Testis (tissue), 3 donors: Measurements from ENCODE around the gene FRMD3. TPM values are rescaled to one million over a fixed set of nuclear protein-coding genes. Genes with fewer than 3 reads are reported as not detected.

Source experiments
- DNase-seq: peaks from one replicate; pipeline ENCODE4 v3.0.0-alpha.2; 2019
- H3K27ac ChIP-seq, 2 donors: fragments of 200-600 bp; sonication (generic); one replicate each; pipeline ENCODE4 v1.5.1; 2019
- H3K27me3 ChIP-seq: fragments of 200-600 bp; sonication (generic); one replicate; pipeline ENCODE4 v1.5.1; 2019
- H3K36me3 ChIP-seq: fragments of 200-600 bp; sonication (generic); one replicate; pipeline ENCODE4 v1.5.1; 2017; ENCODE audit warnings: low read depth; ENCODE audit errors: missing control alignments
- H3K4me1 ChIP-seq: fragments of 200-600 bp; sonication (generic); one replicate; pipeline ENCODE4 v1.5.1; 2019
- H3K4me3 ChIP-seq, 2 donors: fragments of 200-600 bp; sonication (generic); one replicate each; pipeline ENCODE4 v1.5.1; 2017 to 2019
- H3K9me3 ChIP-seq: fragments of 200-600 bp; sonication (generic); one replicate; pipeline ENCODE4 v1.5.1; 2017
- CTCF ChIP-seq, 3 experiments: fragments of 450-650 bp in 2 of 3; fragments of 200-600 bp in 1 of 3; sonication (generic) in 1 of 3; IDR thresholded peaks; one replicate each; pipeline ENCODE4 v1.5.1; 2016 to 2019; ENCODE audit warnings: antibody characterized with exemption in 3 of 3, mild to moderate bottlenecking in 2 of 3, moderate library complexity in 1 of 3
- POLR2A ChIP-seq: fragments of 450-650 bp; IDR thresholded peaks from one replicate; pipeline ENCODE4 v1.6.1; 2017; ENCODE audit warnings: antibody characterized with exemption, mild to moderate bottlenecking, moderate library complexity
- WGBS, 2 donors: methylation state at CpG; one replicate each; pipeline ENCODE4 v1.1.5; 2018; 5-methylcytosine and 5-hydroxymethylcytosine counted together
- intact Hi-C: fragments of 100-400 bp; cut with DNase I; formaldehyde crosslinking; loops from one replicate; pipeline ENCODE4 v1.15.1; 2023; ENCODE audit warnings: low total_unique reads
- polyA plus RNA-seq: library from polyadenylated mRNA; stranded (reverse); fragments of 350-450 nt; fragmentation: Illumina TruSeq; extraction: RNeasy Lipid Tissue Mini Kit (QIAGEN cat#74804); gene quantifications from one replicate; pipeline ENCODE4 v1.2.3, GENCODE V29; 2014; ENCODE audit warnings: low read depth, low replicate concordance; ENCODE audit not compliant: insufficient read depth
- total RNA-seq, 2 donors: library from RNA; depleted of rRNA; stranded (reverse); fragments of >200 nt; gene quantifications; one replicate each; pipeline ENCODE4 v1.2.3, GENCODE V29; 2016

FRMD3 gene
- total and polyA plus RNA-seq, 3 donors from 2014 or later = 5.5 to 16.2 (median 12.5) TPM

GRCh38 chr9:83574482-83574881 lies 36.3 kb upstream of the FRMD3 start:
- H3K4me1 ChIP-seq = no peaks in the 10 kb centered on the region
- no peak overlapping the region for H3K4me3 ChIP-seq
- no peak for DNase-seq
- TF ChIP-seq POLR2A (no peak), CTCF (IDR thresholded peaks at IDR 0.05) (no peak)
- no peaks in the 10 kb centered on the region for H3K9me3 ChIP-seq
- intact Hi-C loops = no loop called here
- H3K27me3 ChIP-seq = no peaks in the 10 kb centered on the region
- WGBS, 2 donors = 61 to 67% methylated on average over 1 of the region's 1 CpG
- H3K27ac ChIP-seq = no peak overlapping the region
- no peaks in the 10 kb centered on the region for H3K36me3 ChIP-seq

GRCh38 chr9:83572524-83572923 lies 34.3 kb upstream of the FRMD3 start:
- Histone ChIP-seq H3K27ac (no peak overlapping the region), H3K4me1 (no peaks in the 10 kb centered on the region), H3K27me3 (no peaks in the 10 kb centered on the region), H3K4me3 (no peak overlapping the region), H3K9me3 (no peaks in the 10 kb centered on the region), H3K36me3 (no peaks in the 10 kb centered on the region)
- no peak for DNase-seq
- intact Hi-C loops = no loop called here
- WGBS, 2 donors = 80 to 87% methylated on average over 5 of the region's 5 CpGs
- TF ChIP-seq CTCF (IDR thresholded peaks at IDR 0.05) (no peak), POLR2A (no peak)

- DNase-seq = no peak
- no peaks in the 10 kb centered on the region for H3K9me3 ChIP-seq
- H3K27ac ChIP-seq = no peak overlapping the region
- WGBS, 2 donors = 73 to 95% methylated on average over 1 of the region's 1 CpG
- H3K27me3 ChIP-seq = no peaks in the 10 kb centered on the region
- TF ChIP-seq POLR2A (no peak), CTCF (IDR thresholded peaks at IDR 0.05) (no peak)
- H3K4me1 ChIP-seq = no peaks in the 10 kb centered on the region
- no peak overlapping the region for H3K4me3 ChIP-seq
- no peaks in the 10 kb centered on the region for H3K36me3 ChIP-seq
- intact Hi-C loops = no loop called here
Measured at GRCh38 chr9:83570359-83570758, 32.2 kb upstream of the FRMD3 start.

- no peak for DNase-seq
- H3K9me3 ChIP-seq = no peaks in the 10 kb centered on the region
- no peak overlapping the region for H3K4me3 ChIP-seq
- H3K27ac ChIP-seq = no peak overlapping the region
- no peaks in the 10 kb centered on the region for H3K36me3 ChIP-seq
- no peak for TF ChIP-seq POLR2A
- TF ChIP-seq CTCF (IDR thresholded peaks at IDR 0.05) = no peak
- no peaks in the 10 kb centered on the region for H3K27me3 ChIP-seq
- H3K4me1 ChIP-seq = no peaks in the 10 kb centered on the region
- intact Hi-C loops = no loop called here
- WGBS, 2 donors = 69 to 75% methylated on average over 2 of the region's 2 CpGs
Measured at GRCh38 chr9:83569326-83569725, 31.1 kb upstream of the FRMD3 start.

- no peaks in the 10 kb centered on the region for H3K4me1 ChIP-seq
- intact Hi-C loops = no loop called here
- no peaks in the 10 kb centered on the region for H3K27me3 ChIP-seq
- no peak for DNase-seq
- H3K4me3 ChIP-seq = no peak overlapping the region
- H3K9me3 ChIP-seq = no peaks in the 10 kb centered on the region
- H3K27ac ChIP-seq = no peak overlapping the region
- TF ChIP-seq POLR2A = no peak
- no peak for TF ChIP-seq CTCF (IDR thresholded peaks at IDR 0.05)
- H3K36me3 ChIP-seq = no peaks in the 10 kb centered on the region
- 71 to 73% methylated on average over 2 of the region's 2 CpGs for WGBS, 2 donors
Measured at GRCh38 chr9:83563360-83563759, 25.2 kb upstream of the FRMD3 start.
